Mesothelial cell of epicardium (in vitro differentiated cells): ENCODE data around the gene DNM3. TPM values are rescaled to one million over a fixed set of nuclear protein-coding genes. Genes with fewer than 3 reads are reported as not detected.

Experiments used
- DNase-seq, 2 experiments: peaks; one replicate each; pipeline ENCODE4 v3.0.0; 2021; ENCODE audit warnings: low spot score in 2 of 2; ENCODE audit not compliant: unreplicated experiment in 2 of 2
- H3K27ac Mint-ChIP-seq: 2 replicates; pipeline ENCODE4 v1.8.0; 2021; ENCODE audit warnings: mixed read lengths
- H3K27me3 Mint-ChIP-seq: 2 replicates; pipeline ENCODE4 v1.8.0; 2021; ENCODE audit warnings: low read depth, mixed read lengths
- H3K36me3 Mint-ChIP-seq: 2 replicates; pipeline ENCODE4 v1.8.0; 2021; ENCODE audit warnings: mixed read lengths
- H3K4me1 Mint-ChIP-seq: 2 replicates; pipeline ENCODE4 v1.8.0; 2021; ENCODE audit warnings: mixed read lengths
- H3K4me3 Mint-ChIP-seq: 2 replicates; pipeline ENCODE4 v1.8.0; 2021; ENCODE audit warnings: mild to moderate bottlenecking, moderate library complexity, mixed read lengths
- H3K9me3 Mint-ChIP-seq: 2 replicates; pipeline ENCODE4 v1.8.0; 2021; ENCODE audit warnings: mixed read lengths
- total RNA-seq: library from RNA; stranded (reverse); gene quantifications from 3 replicates; pipeline ENCODE4 v1.2.1, GENCODE V29; 2021
- TF ChIP-seq, protein P1 (sequence below): fragments of 200-600 bp; sonication (generic); IDR thresholded peaks from one replicate; pipeline ENCODE4 v1.5.0; 2021; ENCODE audit warnings: antibody characterized with exemption; ENCODE audit not compliant: unreplicated experiment

The DNM3 gene
- total RNA-seq, 1 donor from 2014 or later, result 5.0 TPM

DNA sequence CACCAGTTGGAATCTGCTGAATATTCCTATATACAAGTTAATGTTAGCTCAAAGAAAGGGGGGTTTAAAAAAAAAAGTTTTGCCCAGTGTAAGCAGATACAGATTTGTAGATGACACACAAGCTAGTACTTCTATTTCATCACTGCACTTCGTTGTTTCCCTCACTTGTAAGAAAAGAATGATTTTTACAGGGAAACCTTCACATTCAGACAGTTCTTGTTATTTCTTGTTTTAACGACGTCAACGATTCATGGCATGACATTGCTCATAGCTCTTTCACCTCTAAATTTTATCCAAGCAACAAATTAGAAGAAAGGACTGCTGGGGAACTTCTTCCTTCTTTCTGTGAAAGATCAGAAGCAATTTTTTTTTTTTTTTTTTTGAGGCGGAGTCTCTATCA, 553.5 kb downstream of the DNM3 start:
- H3K36me3 Mint-ChIP-seq, result no peaks in the 10 kb centered on the region
- H3K9me3 Mint-ChIP-seq, result no peaks in the 10 kb centered on the region
- H3K27me3 Mint-ChIP-seq, result no peaks in the 10 kb centered on the region
- no peak for DNase-seq
- TF ChIP-seq, protein P1, sequence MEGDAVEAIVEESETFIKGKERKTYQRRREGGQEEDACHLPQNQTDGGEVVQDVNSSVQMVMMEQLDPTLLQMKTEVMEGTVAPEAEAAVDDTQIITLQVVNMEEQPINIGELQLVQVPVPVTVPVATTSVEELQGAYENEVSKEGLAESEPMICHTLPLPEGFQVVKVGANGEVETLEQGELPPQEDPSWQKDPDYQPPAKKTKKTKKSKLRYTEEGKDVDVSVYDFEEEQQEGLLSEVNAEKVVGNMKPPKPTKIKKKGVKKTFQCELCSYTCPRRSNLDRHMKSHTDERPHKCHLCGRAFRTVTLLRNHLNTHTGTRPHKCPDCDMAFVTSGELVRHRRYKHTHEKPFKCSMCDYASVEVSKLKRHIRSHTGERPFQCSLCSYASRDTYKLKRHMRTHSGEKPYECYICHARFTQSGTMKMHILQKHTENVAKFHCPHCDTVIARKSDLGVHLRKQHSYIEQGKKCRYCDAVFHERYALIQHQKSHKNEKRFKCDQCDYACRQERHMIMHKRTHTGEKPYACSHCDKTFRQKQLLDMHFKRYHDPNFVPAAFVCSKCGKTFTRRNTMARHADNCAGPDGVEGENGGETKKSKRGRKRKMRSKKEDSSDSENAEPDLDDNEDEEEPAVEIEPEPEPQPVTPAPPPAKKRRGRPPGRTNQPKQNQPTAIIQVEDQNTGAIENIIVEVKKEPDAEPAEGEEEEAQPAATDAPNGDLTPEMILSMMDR, result no peak
- no peak overlapping the region for H3K4me3 Mint-ChIP-seq
- peak overlapping the region; percentile 97 for H3K27ac Mint-ChIP-seq
- H3K4me1 Mint-ChIP-seq, result peaks cover 93% of the 10 kb centered on the region

DNA sequence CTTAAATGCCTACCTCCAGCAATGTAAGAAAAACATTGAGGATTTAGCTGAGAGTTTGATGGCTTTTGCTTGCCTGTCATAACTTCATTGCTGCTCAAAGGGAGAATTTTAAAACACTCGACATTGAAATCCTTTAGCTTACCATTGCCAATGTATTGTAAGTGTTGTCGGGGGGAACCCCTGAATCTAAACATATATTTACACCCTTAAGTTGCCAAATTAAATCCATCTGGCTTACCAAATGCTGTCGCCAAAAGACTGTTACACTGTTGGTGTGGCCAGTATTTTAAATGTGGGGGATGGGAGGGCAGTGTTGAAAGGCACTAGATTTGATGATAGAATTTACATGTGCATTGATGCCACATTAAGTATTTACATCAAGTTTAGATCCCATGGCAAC, 554.3 kb downstream of the DNM3 start:
- H3K27me3 Mint-ChIP-seq, result no peaks in the 10 kb centered on the region
- TF ChIP-seq, protein P1, result no peak
- no peaks in the 10 kb centered on the region for H3K9me3 Mint-ChIP-seq
- H3K27ac Mint-ChIP-seq, result peak overlapping the region; percentile 97
- H3K36me3 Mint-ChIP-seq, result no peaks in the 10 kb centered on the region
- no peak overlapping the region for H3K4me3 Mint-ChIP-seq
- DNase-seq, result no peak
- peaks cover 93% of the 10 kb centered on the region for H3K4me1 Mint-ChIP-seq

DNA sequence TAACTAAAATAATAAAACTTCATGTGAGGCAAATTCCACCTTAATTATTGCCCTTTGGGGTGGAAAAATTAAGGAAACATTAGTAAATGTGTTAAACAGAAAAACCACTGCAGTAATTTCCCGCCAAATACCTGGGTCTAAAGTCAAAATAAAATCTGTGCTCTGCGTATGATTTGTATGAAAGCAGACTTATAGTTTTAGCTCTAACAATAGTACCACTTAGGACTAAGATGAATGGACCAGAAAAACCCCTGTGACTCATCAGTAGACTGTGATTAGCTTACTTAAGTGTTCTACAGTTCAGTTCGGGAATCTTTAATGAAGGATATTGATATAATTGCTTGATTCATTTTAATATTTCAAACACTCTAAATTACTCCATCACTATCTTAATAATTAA, 555.9 kb downstream of the DNM3 start:
- TF ChIP-seq, protein P1, result no peak
- no peak for DNase-seq
- Mint-ChIP-seq H3K4me1 (peaks cover 90% of the 10 kb centered on the region), H3K27me3 (no peaks in the 10 kb centered on the region), H3K9me3 (no peaks in the 10 kb centered on the region), H3K4me3 (no peak overlapping the region), H3K36me3 (no peaks in the 10 kb centered on the region), H3K27ac (peak overlapping the region; percentile 97)

DNA sequence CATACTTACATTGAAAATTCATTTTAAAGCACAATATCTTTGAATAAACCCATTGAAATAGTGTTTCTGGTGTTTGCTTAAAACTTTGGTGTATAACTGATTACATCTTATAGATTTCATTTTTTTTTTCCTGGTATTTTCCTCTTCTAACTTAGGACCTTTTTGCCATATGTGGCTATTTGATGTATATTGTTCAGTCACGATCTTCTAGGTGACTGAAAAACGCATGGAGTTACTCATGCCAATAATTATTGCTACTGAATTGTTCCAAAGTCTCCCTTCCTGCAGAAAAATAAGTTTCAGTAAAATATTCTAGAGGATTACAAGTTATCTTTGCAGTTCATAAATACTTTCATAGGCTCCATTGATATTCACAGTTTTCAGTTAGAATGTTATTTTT, 556.3 kb downstream of the DNM3 start:
- Mint-ChIP-seq H3K4me1 (peaks cover 87% of the 10 kb centered on the region), H3K27me3 (no peaks in the 10 kb centered on the region), H3K27ac (peak overlapping the region; percentile 97), H3K36me3 (no peaks in the 10 kb centered on the region), H3K4me3 (no peak overlapping the region), H3K9me3 (no peaks in the 10 kb centered on the region)
- no peak for DNase-seq
- TF ChIP-seq, protein P1, result no peak

DNA sequence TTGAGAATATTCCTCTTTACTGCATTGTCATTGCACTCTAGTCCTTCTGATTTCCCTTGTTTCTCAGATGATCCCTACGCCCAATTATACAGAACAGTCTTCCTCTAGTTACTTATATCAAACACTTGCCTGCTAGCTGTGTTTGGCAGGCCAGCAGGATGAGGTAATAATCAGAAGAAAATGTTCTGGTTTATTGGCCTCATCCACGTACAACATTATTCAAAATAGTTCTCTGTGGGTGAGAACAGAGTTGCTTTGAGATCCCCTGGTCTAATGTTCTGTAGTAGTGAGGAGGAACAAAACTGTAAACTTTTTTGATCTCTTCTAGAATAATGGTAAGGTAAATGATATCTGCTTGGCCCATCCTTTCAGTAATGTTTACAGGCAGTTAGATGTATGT, 556.9 kb downstream of the DNM3 start:
- H3K27me3 Mint-ChIP-seq, result no peaks in the 10 kb centered on the region
- DNase-seq, result no peak
- no peaks in the 10 kb centered on the region for H3K36me3 Mint-ChIP-seq
- TF ChIP-seq, protein P1, result no peak
- peaks cover 87% of the 10 kb centered on the region for H3K4me1 Mint-ChIP-seq
- H3K27ac Mint-ChIP-seq, result peak overlapping the region; percentile 97
- H3K4me3 Mint-ChIP-seq, result no peak overlapping the region
- H3K9me3 Mint-ChIP-seq, result no peaks in the 10 kb centered on the region
